Heart left ventricle (tissue), 16 donors: ENCODE data around the gene NPR2. TPM values are rescaled to one million over a fixed set of nuclear protein-coding genes. Genes with fewer than 3 reads are reported as not detected.

Experiments used
- ATAC-seq, 4 donors: fragments of 200-7000 bp; cut with Tn5 transposase; one replicate each; pipeline ENCODE4 v1.9.1; 2020 to 2022; ENCODE audit warnings: moderate library complexity in 4 of 4, mild to moderate bottlenecking in 3 of 4, moderate number of reproducible peaks in 1 of 4
- DNase-seq, 5 donors: peaks; one replicate each; pipeline ENCODE4 v3.0.0-alpha.2; 2020
- H3K27ac ChIP-seq, 12 donors: fragments of 200-600 bp; sonication (generic) in 4 of 12; one replicate each; pipeline versions ENCODE4 v1.5.0 to v1.8.0; 2016 to 2022; ENCODE audit warnings: mild to moderate bottlenecking in 2 of 12
- H3K27me3 ChIP-seq, 9 donors: fragments of 200-600 bp; sonication (generic) in 2 of 9; one replicate each; pipeline versions ENCODE4 v1.5.1 to v1.8.0; 2016 to 2022; ENCODE audit warnings: mild to moderate bottlenecking in 3 of 9
- H3K36me3 ChIP-seq, 9 donors: fragments of 200-600 bp; sonication (generic) in 2 of 9; one replicate each; pipeline versions ENCODE4 v1.5.0 to v1.8.0; 2018 to 2022; ENCODE audit warnings: mild to moderate bottlenecking in 2 of 9
- H3K4me1 ChIP-seq, 12 donors: fragments of 200-600 bp; sonication (generic) in 4 of 12; one replicate each; pipeline versions ENCODE4 v1.5.0 to v1.8.0; 2016 to 2022; ENCODE audit warnings: mild to moderate bottlenecking in 3 of 12
- H3K4me3 ChIP-seq, 12 donors: fragments of 200-600 bp; sonication (generic) in 4 of 12; one replicate each; pipeline versions ENCODE4 v1.5.0 to v1.8.0; 2017 to 2022; ENCODE audit warnings: mild to moderate bottlenecking in 9 of 12, moderate library complexity in 4 of 12
- H3K9me3 ChIP-seq, 12 donors: fragments of 200-600 bp; sonication (generic) in 4 of 12; one replicate each; pipeline versions ENCODE4 v1.5.0 to v1.8.0; 2016 to 2022; ENCODE audit warnings: mild to moderate bottlenecking in 1 of 12
- CTCF ChIP-seq, 12 donors: fragments of 200-600 bp; sonication (generic) in 4 of 12; IDR thresholded peaks; one replicate each; pipeline versions ENCODE4 v1.5.0 to v1.8.0; 2018 to 2022; ENCODE audit warnings: antibody characterized with exemption in 12 of 12, mild to moderate bottlenecking in 5 of 12
- POLR2A ChIP-seq, 2 donors: fragments of 450-650 bp; IDR thresholded peaks; one replicate each; pipeline ENCODE4 v1.6.1; 2017; ENCODE audit warnings: antibody characterized with exemption in 2 of 2, mild to moderate bottlenecking in 2 of 2, moderate library complexity in 2 of 2
- whole genome bisulfite sequencing, 4 donors: extraction: QIAGEN DNeasy Blood & Tissue Kit in 2 of 4; methylation state at CpG; one replicate each; pipeline versions ENCODE4 v1.1.5 to v1.1.7; 2013 to 2018; 5-methylcytosine and 5-hydroxymethylcytosine counted together
- intact Hi-C, 10 donors: fragments of 100-400 bp; cut with DNase I; formaldehyde crosslinking; loops; one replicate each; pipeline versions ENCODE4 v1.11.1 to v1.14.2; 2022
- polyA plus RNA-seq, 2 donors: library from polyadenylated mRNA; stranded (reverse); fragments of 200-250 nt; gene quantifications; one replicate each; pipeline ENCODE4 v1.2.3, GENCODE V29; 2013
- total RNA-seq, 9 donors: library from RNA; depleted of rRNA in 2 of 9; stranded (reverse); fragments of >200 nt in 2 of 9; fragmentation: NEBNext Ultra II Directional in 3 of 9; extraction: Animal tissue kit (Norgen Biotek cat#: 25700) in 3 of 9; gene quantifications; one replicate each; pipeline versions ENCODE4 v1.1.0 to v1.2.4, GENCODE V29; 2016 to 2023
- donor health status: ischemic (EF 13 %, LVEDD 7.1; RV severe dilation, severe dysfunction).
- donor health status: healthy with polysubstance abuse.
- donor health status: DM: no; HTN: yes; CAD: no.
- donor health status: DM: no; HTN: no; CAD: no.
- donor health status: ischemic (EF 25% LVEDD 6.9; RV normal size, moderate dysfunction).
- donor health status: ischemic (EF 25% LVEDD 5.7; RV mildly dilated, moderate dysfunction).
- donor health status: healthy.
- donor health status: DM: yes; HTN: yes; CAD: no.
- donor health status: ischemic (EF 35%, LVEDD 5.7; RV mildly dilated, moderate dysfunction).
- donor health status: nonischemic (EF 11% LVEDD 7.7; RV severe dilation, severe dysfunction).
- donor health status: DM: yes; HTN: yes; CAD: no.
- donor health status: PGD.
- donor health status: ischemic (EF 29% LVEDD 5.4; RV normal size, mild dysfunction).
- donor health status: nonischemic (EF 23%, LVEDD 6.1; RV moderate dilation, normal function).

NPR2 gene
- total and polyA plus RNA-seq, 11 donors = 10.2 to 36.4 (median 22.9) TPM

GRCh38 chr9:35781066-35781465 lies 10.3 kb upstream of the NPR2 start:
- H3K27me3 ChIP-seq = no peaks in the 10 kb centered on the region
- H3K9me3 ChIP-seq = no peaks in the 10 kb centered on the region
- no peak overlapping the region for H3K4me3 ChIP-seq
- H3K4me1 ChIP-seq = peaks cover 0 to under 1% (median 0%) of the 10 kb centered on the region in 12 donors
- ATAC-seq (no peak), DNase-seq (no peak)
- no peak for TF ChIP-seq CTCF (IDR thresholded peaks at IDR 0.05)
- no peak for TF ChIP-seq POLR2A (IDR thresholded peaks at IDR 0.05)
- 78 to 85% (median 83%) methylated on average over 2 of the region's 2 CpGs for WGBS, 4 donors
- no peak overlapping the region for H3K27ac ChIP-seq
- intact Hi-C loops = no loop called here
- no peaks in the 10 kb centered on the region for H3K36me3 ChIP-seq

DNA sequence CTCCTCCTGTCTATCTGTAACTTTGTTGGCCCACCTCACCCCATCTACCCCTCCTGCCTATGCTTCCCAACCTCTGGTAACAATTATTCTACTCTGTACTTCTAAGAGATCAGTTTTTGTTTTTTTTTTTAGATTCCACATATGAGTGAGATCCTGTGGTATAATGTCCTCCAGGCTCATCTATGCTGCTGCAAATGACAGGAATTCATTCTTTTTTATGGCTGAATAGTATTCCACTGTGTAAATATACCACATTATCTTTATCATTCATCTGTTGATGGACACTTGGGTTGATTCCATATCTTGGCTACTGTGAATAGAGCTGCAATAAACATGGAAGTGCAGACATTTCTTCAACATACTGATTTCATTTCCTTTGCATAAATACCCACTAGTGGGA lies 8.0 kb upstream of the NPR2 start:
- no peak overlapping the region for H3K27ac ChIP-seq
- no peaks in the 10 kb centered on the region for H3K27me3 ChIP-seq
- intact Hi-C loops = no loop called here
- H3K9me3 ChIP-seq = no peaks in the 10 kb centered on the region
- H3K4me3 ChIP-seq = no peak overlapping the region
- no peaks in the 10 kb centered on the region for H3K4me1 ChIP-seq
- DNase-seq (no peak), ATAC-seq (no peak)
- TF ChIP-seq POLR2A (IDR thresholded peaks at IDR 0.05) (no peak), CTCF (IDR thresholded peaks at IDR 0.05) (no peak)
- peaks cover 0 to 4% (median 0%) of the 10 kb centered on the region in 9 donors for H3K36me3 ChIP-seq

GRCh38 chr9:35789541-35789940 lies 1.9 kb upstream of the NPR2 start:
- ATAC-seq = no peak
- Histone ChIP-seq H3K27ac (no peak overlapping the region), H3K4me3 (no peak overlapping the region), H3K36me3 (peaks cover 0 to 4% (median 0%) of the 10 kb centered on the region in 9 donors), H3K27me3 (peaks cover 0 to 7% (median 0%) of the 10 kb centered on the region in 9 donors), H3K4me1 (peaks cover 0 to 41% (median 28%) of the 10 kb centered on the region in 12 donors), H3K9me3 (no peaks in the 10 kb centered on the region)
- intact Hi-C loops = loop anchor here in 2 of 10 donors (1.0 to 5.0 kb wide), 2 partner anchors 93 to 233 kb away; no protein-coding TSS in a partner anchor
- WGBS, 4 donors = 86 to 95% (median 92%) methylated on average over 2 of the region's 2 CpGs
- DNase-seq = no peak
- TF ChIP-seq CTCF (IDR thresholded peaks at IDR 0.05) = no peak
- no peak for TF ChIP-seq POLR2A (IDR thresholded peaks at IDR 0.05)

GRCh38 chr9:35790025-35790384 lies 1.4 kb upstream of the NPR2 start:
- peaks cover 0 to 7% (median 0%) of the 10 kb centered on the region in 9 donors for H3K27me3 ChIP-seq
- DNase-seq (no peak), ATAC-seq (no peak)
- WGBS, 4 donors = 26 to 35% (median 30%) methylated on average over 4 of the region's 4 CpGs
- intact Hi-C loops = loop anchor here (1.0 to 10.0 kb wide), 8 partner anchors 25 to 235 kb away; partner anchors contain the start of genes HINT2 (in 3 of the 10), FAM221B (in 1 of the 10) and TMEM8B (in 1 of the 10)
- H3K4me1 ChIP-seq = peaks cover 0 to 43% (median 29%) of the 10 kb centered on the region in 12 donors
- no peak overlapping the region for H3K4me3 ChIP-seq
- peaks cover 0 to 4% (median 0%) of the 10 kb centered on the region in 9 donors for H3K36me3 ChIP-seq
- H3K9me3 ChIP-seq = no peaks in the 10 kb centered on the region
- H3K27ac ChIP-seq = peak overlapping the region in 1 of 12 donors; percentile 84
- TF ChIP-seq POLR2A (IDR thresholded peaks at IDR 0.05) (no peak), CTCF (IDR thresholded peaks at IDR 0.05) (no peak)
